ENCODE results near the gene NUDT3. TPM values are rescaled to one million over a fixed set of nuclear protein-coding genes. Genes with fewer than 3 reads are reported as not detected.
"Not testable (repeated sequence)": the region's sequence is repeated elsewhere in the genome, so short reads cannot be mapped to it uniquely, and the experiment has no call there.

Gene NUDT3
- total RNA-seq, 2 donors from 2014 or later, result 36.6 to 53.6 TPM

GRCh38 chr6:34248727-34249468 is 143.6 kb downstream of the NUDT3 start, which contains the start of gene SMIM29:
TSS of gene SMIM29 (minus strand) at chr6:34249006. CDS start at chr6:34247791, 1,215 bp downstream.
- intact Hi-C loops (cut with DNase I), result loop anchor here (2.0 kb wide), 2 partner anchors 144 to 166 kb away; partner anchors contain the start of gene NUDT3 (in 1 of the 2)
- ATAC-seq (peak; percentile 92 to 94), DNase-seq (peak; percentile 97)

GRCh38 chr6:34248198-34248726 is 144.2 kb downstream of the NUDT3 start:
- intact Hi-C loops (cut with DNase I), result loop anchor here (2.0 kb wide), 2 partner anchors 145 to 167 kb away; partner anchors contain the start of gene NUDT3 (in 1 of the 2)
- peak; percentile 78 for DNase-seq
- peak; percentile 39 to 60 for ATAC-seq

GRCh38 chr6:34247481-34248197 is 144.8 kb downstream of the NUDT3 start:
- no peak for DNase-seq
- ATAC-seq, result no peak
- intact Hi-C loops (cut with DNase I), result loop anchor here (2.0 kb wide), 2 partner anchors 145 to 167 kb away; partner anchors contain the start of gene NUDT3 (in 1 of the 2)

- intact Hi-C loops (cut with DNase I), result no loop called here
- no peak for ATAC-seq
- no peak for DNase-seq
Observed at GRCh38 chr6:34246563-34247391, 145.7 kb downstream of the NUDT3 start.

- ATAC-seq (no peak), DNase-seq (no peak)
- intact Hi-C loops (cut with DNase I), result no loop called here
Observed at GRCh38 chr6:34246249-34246562, 146.3 kb downstream of the NUDT3 start.

- intact Hi-C loops (cut with DNase I); DNase-seq; ATAC-seq: not testable (repeated sequence)
Observed at GRCh38 chr6:34245761-34246140, 146.7 kb downstream of the NUDT3 start.

- DNase-seq; intact Hi-C loops (cut with DNase I); ATAC-seq: not testable (repeated sequence)
Observed at GRCh38 chr6:34245032-34245760, 147.3 kb downstream of the NUDT3 start.

- intact Hi-C loops (cut with DNase I), result no loop called here
- peak in 1 of 2 donors; percentile 69 for ATAC-seq
Observed at GRCh38 chr6:34243901-34244884, 148.3 kb downstream of the NUDT3 start.

GRCh38 chr6:34243131-34243771 is 149.2 kb downstream of the NUDT3 start:
- intact Hi-C loops (cut with DNase I), result no loop called here
- no peak for ATAC-seq
- DNase-seq, result no peak

More at GRCh38 chr6:34243901-34244884, 148.3 kb downstream of the NUDT3 start:
- peak; percentile 84 for DNase-seq

- DNase-seq (no peak), ATAC-seq (no peak)
- intact Hi-C loops (cut with DNase I), result no loop called here
Observed at GRCh38 chr6:34242252-34243130, 150.0 kb downstream of the NUDT3 start.

GRCh38 chr6:34241351-34242215 is 150.9 kb downstream of the NUDT3 start:
- no peak for ATAC-seq
- intact Hi-C loops (cut with DNase I), result no loop called here
- DNase-seq, result no peak

GRCh38 chr6:34240329-34241248 is 151.9 kb downstream of the NUDT3 start:
- intact Hi-C loops (cut with DNase I), result no loop called here
- DNase-seq, result no peak
- ATAC-seq, result no peak

GRCh38 chr6:34239893-34240292 is 152.6 kb downstream of the NUDT3 start:
- ATAC-seq (no peak), DNase-seq (no peak)

GRCh38 chr6:34239500-34239825 is 153.0 kb downstream of the NUDT3 start:
- no peak for DNase-seq
- ATAC-seq, result no peak
- intact Hi-C loops (cut with DNase I), result loop anchor here in 1 of 2 donors (2.0 kb wide), 1 partner anchor 43 kb away; no protein-coding TSS in a partner anchor

More at GRCh38 chr6:34239893-34240292, 152.6 kb downstream of the NUDT3 start:
- intact Hi-C loops (cut with DNase I), result loop anchor here in 1 of 2 donors (2.0 kb wide), 1 partner anchor 43 kb away; no protein-coding TSS in a partner anchor

All from left cardiac atrium (tissue), 4 donors.